Endodermal cell (in vitro differentiated cells): ENCODE data around the gene PLEKHM3. TPM values are rescaled to one million over a fixed set of nuclear protein-coding genes. Genes with fewer than 3 reads are reported as not detected.

Experiments used
- DNase-seq: peaks from one replicate; pipeline ENCODE4 v3.0.0-alpha.2; 2017
- H3K27ac ChIP-seq: 2 replicates; pipeline ENCODE4 v1.5.1; 2013; ENCODE audit warnings: mild to moderate bottlenecking, low read depth, low read length, moderate library complexity
- H3K27me3 ChIP-seq: 2 replicates; pipeline ENCODE4 v1.6.1; 2013; ENCODE audit warnings: mild to moderate bottlenecking, low read length, moderate library complexity; ENCODE audit not compliant: insufficient read depth, control insufficient read depth, poor library complexity, severe bottlenecking
- H3K36me3 ChIP-seq: 2 replicates; pipeline ENCODE4 v1.7.0; 2013; ENCODE audit warnings: mild to moderate bottlenecking, low read length, moderate library complexity; ENCODE audit not compliant: control insufficient read depth, insufficient read depth
- H3K4me1 ChIP-seq: one replicate; pipeline ENCODE4 v1.7.0; 2013; ENCODE audit warnings: low read length; ENCODE audit not compliant: control insufficient read depth, insufficient read depth
- H3K4me3 ChIP-seq: 2 replicates; pipeline ENCODE4 v1.5.1; 2013; ENCODE audit warnings: mild to moderate bottlenecking, low read length, moderate library complexity
- H3K9ac ChIP-seq: 2 replicates; pipeline ENCODE4 v1.6.1; 2013; ENCODE audit warnings: mild to moderate bottlenecking, low read length, moderate library complexity; ENCODE audit not compliant: poor library complexity, severe bottlenecking; ENCODE audit errors: extremely low read depth
- H3K9me3 ChIP-seq: 2 replicates; pipeline ENCODE4 v1.6.1; 2013; ENCODE audit warnings: mild to moderate bottlenecking, low read length, moderate library complexity; ENCODE audit not compliant: control insufficient read depth
- H3K27ac Mint-ChIP-seq: 2 replicates; pipeline ENCODE4 v1.8.0; 2020; ENCODE audit warnings: mixed read lengths
- H3K27me3 Mint-ChIP-seq: 2 replicates; pipeline ENCODE4 v1.8.0; 2021; ENCODE audit warnings: mild to moderate bottlenecking, mixed read lengths; ENCODE audit not compliant: insufficient read depth
- H3K36me3 Mint-ChIP-seq: 2 replicates; pipeline ENCODE4 v1.8.0; 2020; ENCODE audit warnings: low read depth, mixed read lengths
- H3K4me1 Mint-ChIP-seq: 2 replicates; pipeline ENCODE4 v1.8.0; 2020; ENCODE audit warnings: mixed read lengths
- H3K4me3 Mint-ChIP-seq: 2 replicates; pipeline ENCODE4 v1.8.0; 2020; ENCODE audit warnings: mild to moderate bottlenecking, moderate library complexity, mixed read lengths
- H3K9me3 Mint-ChIP-seq: 2 replicates; pipeline ENCODE4 v1.8.0; 2020; ENCODE audit warnings: mild to moderate bottlenecking, mixed read lengths
- CTCF ChIP-seq: fragments of 200-600 bp; sonication (generic); conservative IDR thresholded peaks from 2 replicates; pipeline ENCODE4 v1.5.0; 2021; ENCODE audit warnings: antibody characterized with exemption, mild to moderate bottlenecking
- WGBS, 2 experiments: methylation state at CpG; one replicate each; pipeline versions ENCODE4 v1.1.5 to v1.1.7; 2013; ENCODE audit warnings: missing lambda C conversion rate in 2 of 2, mixed read lengths in 1 of 2; ENCODE audit not compliant: insufficient coverage in 1 of 2, insufficient read length in 1 of 2; 5-methylcytosine and 5-hydroxymethylcytosine counted together
- total RNA-seq, 2 donors: library from RNA; stranded (reverse); fragmentation: NEBNext Ultra II Directional in 1 of 2; extraction: Animal tissue kit (Norgen Biotek cat#: 25700) in 1 of 2; gene quantifications; 2 replicates in 1 of 2; 3 replicates in 1 of 2; pipeline ENCODE4 v1.2.1, GENCODE V29; 2021

The PLEKHM3 gene
- total RNA-seq, 2 donors from 2014 or later, result 13.3 to 17.9 TPM

GRCh38 chr2:207875473-207876212, 149.7 kb downstream of the PLEKHM3 start:
- Mint-ChIP-seq H3K36me3 (peaks cover 2% of the 10 kb centered on the region), H3K27ac (peak overlapping the region; percentile 73), H3K4me3 (no peak overlapping the region), H3K27me3 (no peaks in the 10 kb centered on the region), H3K9me3 (peaks cover 2% of the 10 kb centered on the region), H3K4me1 (peaks cover 50% of the 10 kb centered on the region)
- 87% methylated on average over 3 of the region's 3 CpGs; no CpG with 5 or more reads in 1 of the 2 experiments for WGBS, 2 experiments
- no peak for TF ChIP-seq CTCF
- peaks cover 24% of the 10 kb centered on the region for H3K4me1 ChIP-seq
- H3K27me3 ChIP-seq, result no peaks in the 10 kb centered on the region
- no peak overlapping the region for H3K27ac ChIP-seq
- no peaks in the 10 kb centered on the region for H3K9me3 ChIP-seq
- DNase-seq, result no peak
- H3K36me3 ChIP-seq, result no peaks in the 10 kb centered on the region
- H3K4me3 ChIP-seq, result no peak overlapping the region
- no peak overlapping the region for H3K9ac ChIP-seq

GRCh38 chr2:207873794-207874193, 151.5 kb downstream of the PLEKHM3 start:
- Histone ChIP-seq H3K9ac (no peak overlapping the region), H3K9me3 (no peaks in the 10 kb centered on the region), H3K27me3 (no peaks in the 10 kb centered on the region), H3K4me1 (peaks cover 22% of the 10 kb centered on the region), H3K36me3 (no peaks in the 10 kb centered on the region), H3K27ac (no peak overlapping the region), H3K4me3 (no peak overlapping the region)
- WGBS, 2 experiments, result 100% methylated on average over 1 of the region's 1 CpG; no CpG with 5 or more reads in 1 of the 2 experiments
- Mint-ChIP-seq H3K9me3 (no peaks in the 10 kb centered on the region), H3K4me1 (peaks cover 57% of the 10 kb centered on the region), H3K27ac (peak overlapping the region; percentile 75), H3K27me3 (no peaks in the 10 kb centered on the region), H3K4me3 (no peak overlapping the region), H3K36me3 (no peaks in the 10 kb centered on the region)
- TF ChIP-seq CTCF, result no peak
- DNase-seq, result no peak

- Histone ChIP-seq H3K27me3 (no peaks in the 10 kb centered on the region), H3K27ac (no peak overlapping the region), H3K9me3 (no peaks in the 10 kb centered on the region), H3K4me3 (no peak overlapping the region), H3K4me1 (peaks cover 17% of the 10 kb centered on the region), H3K9ac (no peak overlapping the region), H3K36me3 (no peaks in the 10 kb centered on the region)
- 89 to 100% methylated on average over 1 to 2 of the region's 2 CpGs for WGBS, 2 experiments
- Mint-ChIP-seq H3K4me1 (peaks cover 50% of the 10 kb centered on the region), H3K9me3 (no peaks in the 10 kb centered on the region), H3K4me3 (no peak overlapping the region), H3K27me3 (no peaks in the 10 kb centered on the region), H3K27ac (peak overlapping the region; percentile 80), H3K36me3 (peaks cover 2% of the 10 kb centered on the region)
- TF ChIP-seq CTCF, result no peak
- no peak for DNase-seq
Observed at GRCh38 chr2:207871911-207872310, 153.4 kb downstream of the PLEKHM3 start.
